UCSD-AML1 (cell line): ENCODE data around the gene LGR6.

Experiments used
- DNase-seq: peaks from one replicate; lab custom pipeline; 2025; ENCODE audit not compliant: unreplicated experiment; lab: John Stamatoyannopoulos, UW

The LGR6 gene

GRCh38 chr1:202197653-202198365, 4.2 kb downstream of the LGR6 start:
- no peak for DNase-seq

GRCh38 chr1:202198366-202198724, 4.7 kb downstream of the LGR6 start:
- no peak for DNase-seq

- DNase-seq: no peak
Measured at GRCh38 chr1:202199040-202199889, 5.7 kb downstream of the LGR6 start.

GRCh38 chr1:202200112-202200548, 6.5 kb downstream of the LGR6 start:
- DNase-seq: no peak

GRCh38 chr1:202200669-202201068, 7.1 kb downstream of the LGR6 start:
- no peak for DNase-seq

GRCh38 chr1:202201266-202201665, 7.7 kb downstream of the LGR6 start:
- DNase-seq: no peak

- no peak for DNase-seq
Measured at GRCh38 chr1:202201971-202202370, 8.4 kb downstream of the LGR6 start.

GRCh38 chr1:202202500-202203168, 9.0 kb downstream of the LGR6 start:
- no peak for DNase-seq

GRCh38 chr1:202203238-202204039, 9.8 kb downstream of the LGR6 start:
- DNase-seq: peak; percentile 72

GRCh38 chr1:202204065-202204464, 10.5 kb downstream of the LGR6 start:
- no peak for DNase-seq

- peak; percentile 59 for DNase-seq
Measured at GRCh38 chr1:202205523-202206190, 12.1 kb downstream of the LGR6 start.

- DNase-seq: no peak
Measured at GRCh38 chr1:202207292-202207691, 13.7 kb downstream of the LGR6 start.

- DNase-seq: no peak
Measured at GRCh38 chr1:202208351-202208857, 14.8 kb downstream of the LGR6 start.

- DNase-seq: no peak
Measured at GRCh38 chr1:202210385-202210784, 16.8 kb downstream of the LGR6 start.

- no peak for DNase-seq
Measured at GRCh38 chr1:202210969-202211368, 17.4 kb downstream of the LGR6 start.

- DNase-seq: no peak
Measured at GRCh38 chr1:202212787-202213186, 19.2 kb downstream of the LGR6 start.

GRCh38 chr1:202213361-202214088, 19.9 kb downstream of the LGR6 start:
- no peak for DNase-seq

- DNase-seq: no peak
Measured at GRCh38 chr1:202214089-202214843, 20.7 kb downstream of the LGR6 start.
